Stimulated activated CD8-positive, alpha-beta memory T cell treated with anti-CD3 and anti-CD28 coated beads, Interleukin-12 subunit alpha, Interleukin-12 subunit beta, amount 100 ng/mL, for 1 hour (primary cell): ENCODE measurements around the gene C13orf46.
"Not testable (repeated sequence)": the region's sequence is repeated elsewhere in the genome, so short reads cannot be mapped to it uniquely, and the experiment has no call there.

Source experiments
- DNase-seq: peaks from one replicate; pipeline ENCODE4 v3.0.0-alpha.2; 2020; ENCODE audit warnings: low read depth

The C13orf46 gene

DNA sequence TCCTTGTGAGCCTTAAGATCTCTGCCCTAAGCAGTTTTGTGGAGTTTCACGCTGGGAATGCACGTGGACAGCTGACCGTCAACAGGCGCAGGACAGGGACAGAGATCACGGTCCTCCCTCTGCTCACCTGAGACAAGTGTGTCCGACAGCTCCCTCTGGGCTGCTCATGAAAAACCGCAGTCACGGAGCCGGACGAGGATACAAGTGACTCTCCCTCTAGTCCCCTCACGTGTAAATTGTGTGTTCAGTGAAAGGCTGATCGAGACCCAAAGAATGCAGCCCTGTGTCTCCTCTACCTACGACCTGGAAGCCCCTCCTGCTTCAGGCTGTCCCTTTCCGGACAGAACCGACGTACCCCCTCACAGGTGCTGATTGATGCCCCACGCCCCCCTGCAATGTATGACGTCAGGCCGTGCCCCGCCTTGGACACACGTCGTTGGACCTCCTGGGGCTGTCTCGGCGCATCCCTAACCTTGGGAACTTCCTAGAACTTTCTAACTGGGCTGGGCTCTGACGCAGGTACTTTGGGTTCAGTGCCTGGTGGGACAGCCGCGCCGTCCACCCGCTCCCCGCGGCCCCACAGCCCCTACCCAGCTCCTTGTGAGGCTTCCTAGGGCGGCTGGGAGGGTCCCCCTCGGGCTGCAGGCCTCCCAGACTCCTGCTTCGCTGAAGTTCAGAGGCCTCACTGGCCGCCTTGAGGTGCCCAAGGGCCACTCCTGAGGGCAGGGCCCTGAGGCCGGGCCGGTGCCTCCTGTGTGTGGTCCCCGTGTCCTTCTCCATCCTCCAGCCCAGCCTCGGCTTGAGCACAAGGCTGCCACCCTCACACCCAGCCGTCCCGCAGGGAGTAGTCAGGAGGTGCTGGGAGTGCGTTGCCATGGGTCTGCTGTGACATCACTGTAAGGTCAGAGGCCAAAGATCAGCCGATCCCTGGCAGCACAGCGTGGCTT, at the start of gene C13orf46:
Gene C13orf46 (minus strand): TSS at position 859 of the 947 bp plus-strand sequence. CDS start 79 bp downstream, at position 780.
- DNase-seq: no peak

DNA sequence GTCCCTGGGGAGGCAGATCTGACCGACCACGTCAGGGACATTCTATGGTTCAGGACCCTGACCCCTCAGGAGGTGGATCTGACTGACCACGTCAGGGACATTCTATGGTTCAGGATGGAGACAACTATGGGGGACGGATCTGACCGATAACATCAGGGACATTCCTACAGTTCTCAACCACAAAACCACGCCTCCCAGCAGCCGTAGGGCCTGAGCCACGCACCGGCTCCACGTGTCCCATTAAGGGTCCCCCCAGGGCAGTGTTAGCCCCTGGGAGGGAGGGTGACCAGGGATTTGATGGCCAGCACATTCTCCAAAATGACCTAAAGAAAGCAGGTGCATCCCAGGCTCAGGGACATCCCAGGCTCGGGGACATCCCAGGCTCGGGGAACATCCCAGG, 49.0 kb upstream of the C13orf46 start:
- no peak for DNase-seq

DNA sequence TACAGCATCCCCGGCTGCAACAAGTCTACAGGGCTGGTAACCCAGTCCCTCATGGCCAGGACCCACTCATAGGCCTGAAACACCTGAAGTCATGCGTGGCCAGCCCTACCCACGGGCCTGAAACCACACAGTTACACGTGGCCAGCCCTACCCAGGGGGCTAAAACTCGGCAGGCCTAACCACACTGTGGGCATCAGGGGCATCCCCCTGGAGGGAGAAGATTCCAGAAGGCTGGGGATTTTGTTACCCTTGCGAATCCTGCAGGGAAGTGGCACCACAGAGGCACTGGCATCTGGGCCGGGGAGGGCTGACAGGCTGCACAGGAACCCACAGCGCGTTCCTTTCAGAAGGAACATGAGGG, 48.4 kb upstream of the C13orf46 start:
- DNase-seq: no peak

DNA sequence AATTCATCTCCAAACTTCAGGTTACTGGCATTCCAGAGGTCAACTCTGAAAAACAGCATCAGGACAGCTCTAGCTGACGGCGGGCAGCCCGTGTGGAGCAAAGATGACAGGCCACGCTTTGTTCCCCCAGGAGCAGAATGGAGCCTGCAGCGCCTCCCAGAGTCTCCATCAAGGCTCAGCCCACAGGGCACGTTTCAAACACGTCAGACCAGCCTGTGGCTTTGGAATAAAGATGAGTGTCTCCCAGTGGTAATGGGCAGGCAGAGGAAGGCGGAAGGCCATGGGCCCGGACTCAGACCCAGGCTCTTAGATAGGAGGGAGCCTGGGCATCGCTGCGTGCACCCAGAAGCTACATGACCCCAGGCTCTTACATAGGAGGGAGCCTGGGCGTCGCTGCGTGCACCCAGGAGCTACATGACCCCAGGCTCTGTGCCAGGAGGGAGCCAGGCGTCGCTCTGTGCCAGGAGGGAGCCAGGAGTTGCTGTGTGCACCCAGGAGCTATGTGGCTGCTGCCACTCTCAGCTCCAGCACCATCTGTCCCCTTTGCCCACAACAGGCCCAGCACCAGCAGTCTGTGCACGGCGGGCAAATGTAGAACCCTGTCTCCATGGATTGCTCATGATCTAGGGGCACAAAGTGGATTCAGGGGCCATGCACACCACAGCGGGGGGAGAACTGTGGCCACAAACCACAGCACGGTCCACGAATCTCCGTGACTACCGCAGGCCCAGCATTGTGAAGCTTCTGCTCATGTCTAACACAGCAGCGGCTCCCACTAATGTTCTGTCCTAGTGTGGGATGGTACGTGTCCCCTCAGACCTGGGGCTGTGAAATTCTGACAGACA, 47.8 kb upstream of the C13orf46 start:
- DNase-seq: no peak

DNA sequence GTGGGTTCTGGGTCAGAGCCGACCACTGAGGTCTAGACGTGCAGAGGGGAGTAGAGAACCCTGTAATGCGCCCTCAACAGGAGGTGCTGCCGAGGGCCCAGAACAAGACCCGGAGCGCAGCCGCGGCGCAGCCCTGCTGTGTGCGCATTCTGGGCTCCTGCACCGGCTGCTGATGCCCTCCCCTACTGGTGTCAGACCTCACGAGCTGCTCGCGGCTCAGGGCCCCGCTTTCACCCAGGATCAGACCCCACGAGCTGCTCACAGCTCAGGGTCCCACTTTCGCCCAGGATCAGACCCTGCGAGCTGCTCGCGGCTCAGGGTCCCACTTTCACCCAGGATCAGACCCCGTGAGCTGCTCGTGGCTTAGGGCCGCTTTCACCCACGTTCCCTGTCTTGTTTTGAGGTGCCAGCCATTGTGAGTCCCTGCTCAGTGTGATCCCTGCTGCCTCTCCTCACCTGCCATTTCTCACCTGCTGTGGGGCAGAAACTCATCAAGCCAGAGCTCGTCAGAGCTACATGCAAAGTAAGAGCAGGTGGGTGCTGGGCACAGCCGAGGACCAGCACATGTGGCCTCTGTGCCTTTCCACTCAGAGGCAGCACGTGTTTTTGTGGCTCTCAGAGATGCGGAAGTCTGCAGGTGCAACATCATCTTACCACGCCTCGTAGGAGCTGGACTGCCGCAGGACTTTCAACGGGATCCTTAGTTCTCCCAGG, 47.0 kb upstream of the C13orf46 start:
- no peak for DNase-seq

DNA sequence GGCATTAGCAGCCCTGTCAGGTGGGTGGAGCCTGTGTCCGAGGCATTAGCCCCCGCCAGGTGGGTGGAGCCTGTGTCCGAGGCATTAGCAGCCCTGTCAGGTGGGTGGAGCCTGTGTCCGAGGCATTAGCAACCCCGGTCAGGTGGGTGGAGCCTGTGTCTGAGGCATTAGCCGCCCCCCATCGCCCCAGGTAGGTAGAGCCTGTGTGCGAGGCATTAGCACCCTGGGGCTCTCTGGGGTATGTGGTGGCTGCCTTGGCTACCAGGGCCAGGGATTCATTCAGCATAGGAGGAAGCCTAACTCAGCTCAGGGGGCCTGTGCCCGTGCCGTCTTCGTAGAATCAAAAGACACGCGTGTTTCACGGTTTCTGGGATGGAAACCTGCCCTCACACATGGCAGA, 46.3 kb upstream of the C13orf46 start:
- DNase-seq: not testable (repeated sequence)

DNA sequence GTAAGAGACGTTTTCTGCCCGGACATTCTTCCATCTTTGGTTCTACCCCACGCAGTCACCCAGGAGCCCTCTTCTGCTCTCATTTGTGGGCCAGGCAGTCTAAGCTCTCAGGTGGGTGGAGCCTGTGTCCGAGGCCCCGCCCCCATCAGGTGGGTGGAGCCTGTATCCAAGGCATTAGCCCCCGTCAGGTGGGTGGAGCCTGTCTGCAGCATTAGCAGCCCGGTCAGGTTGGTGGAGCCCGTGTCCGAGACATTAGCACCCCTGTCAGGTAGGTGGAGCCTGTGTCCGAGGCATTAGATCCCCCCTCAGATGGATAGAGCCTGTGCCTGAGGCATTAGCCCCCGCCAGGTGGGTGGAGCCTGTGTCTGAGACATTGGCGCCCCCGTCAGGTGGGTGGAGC, 45.5 kb upstream of the C13orf46 start:
- no peak for DNase-seq

DNA sequence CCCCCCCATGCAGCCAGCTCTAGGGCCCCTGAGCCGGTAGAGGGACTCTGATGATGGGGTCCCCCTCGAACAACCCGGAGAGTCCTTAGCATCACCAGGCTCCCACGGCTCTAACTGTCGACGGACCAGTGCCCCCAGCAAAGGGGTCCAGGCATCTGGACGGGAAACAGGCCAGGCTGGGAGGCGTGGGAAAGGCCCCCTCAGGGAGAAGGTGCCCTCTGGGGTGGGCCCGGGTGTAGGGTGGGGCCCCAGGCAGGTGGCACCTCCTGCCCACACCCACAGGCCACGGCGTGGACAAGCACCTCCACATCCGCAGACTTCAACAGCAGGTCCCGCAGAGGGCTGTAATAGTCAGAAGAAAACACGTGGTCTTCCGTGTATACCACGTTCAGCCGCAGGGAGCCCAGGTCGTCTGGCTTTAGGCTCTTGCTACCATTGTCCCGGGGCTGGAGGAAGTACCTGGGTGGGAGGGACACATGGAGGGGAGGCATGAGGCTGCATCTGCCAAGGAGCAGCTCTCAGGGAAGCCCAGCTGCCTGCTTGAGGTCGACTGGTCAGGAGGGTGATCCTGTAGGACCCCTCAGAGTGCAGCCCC, 44.7 kb upstream of the C13orf46 start:
- DNase-seq: no peak

DNA sequence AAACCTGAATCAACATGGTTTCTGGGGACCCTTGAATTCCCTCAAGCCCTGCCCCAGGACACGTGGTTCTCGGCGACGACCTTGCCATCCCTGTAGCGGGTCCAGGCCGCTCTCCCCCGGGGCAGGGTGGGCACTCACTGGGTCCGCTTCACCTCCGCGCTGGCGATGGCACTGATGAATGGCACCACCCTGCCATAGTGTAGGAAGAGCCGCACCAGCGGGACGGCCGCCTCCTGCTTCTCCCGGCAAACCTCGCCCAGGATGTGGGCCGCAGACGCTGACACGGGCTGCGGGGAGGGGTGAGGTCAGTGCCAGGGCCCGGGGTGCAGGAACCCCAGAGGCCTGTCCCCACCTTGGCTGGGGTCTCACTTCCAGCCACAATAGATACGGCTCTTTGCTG, 44.1 kb upstream of the C13orf46 start:
- no peak for DNase-seq

DNA sequence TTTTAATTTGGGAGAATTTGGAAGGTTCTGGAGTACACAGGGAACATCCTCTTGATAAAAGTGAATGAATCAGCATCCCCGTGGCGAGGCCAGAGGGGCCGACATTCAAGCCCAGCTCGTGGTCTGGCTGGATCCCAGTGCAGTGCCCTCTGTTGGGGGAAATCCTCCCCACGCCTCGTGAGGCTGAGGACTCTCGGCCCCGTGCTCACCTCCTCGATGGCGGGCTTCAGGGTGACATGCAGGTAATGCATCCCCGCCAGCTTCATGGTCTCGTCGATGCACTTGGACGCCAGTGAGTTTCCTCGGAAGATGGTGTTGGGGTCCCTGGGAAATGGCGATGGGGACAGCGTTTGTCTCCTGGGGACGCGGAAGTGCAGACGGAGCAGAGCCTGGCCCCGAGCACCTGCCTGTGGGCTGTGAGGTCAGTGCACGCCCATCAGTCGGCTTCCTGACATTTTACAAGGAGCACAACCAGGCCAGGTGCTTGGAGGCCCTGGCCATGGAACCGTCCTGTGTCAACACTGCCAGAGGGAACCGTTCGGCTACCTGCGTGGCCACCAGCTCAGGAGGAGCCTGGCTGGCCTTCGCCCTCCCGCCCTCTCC, 43.3 kb upstream of the C13orf46 start:
- DNase-seq: no peak

DNA sequence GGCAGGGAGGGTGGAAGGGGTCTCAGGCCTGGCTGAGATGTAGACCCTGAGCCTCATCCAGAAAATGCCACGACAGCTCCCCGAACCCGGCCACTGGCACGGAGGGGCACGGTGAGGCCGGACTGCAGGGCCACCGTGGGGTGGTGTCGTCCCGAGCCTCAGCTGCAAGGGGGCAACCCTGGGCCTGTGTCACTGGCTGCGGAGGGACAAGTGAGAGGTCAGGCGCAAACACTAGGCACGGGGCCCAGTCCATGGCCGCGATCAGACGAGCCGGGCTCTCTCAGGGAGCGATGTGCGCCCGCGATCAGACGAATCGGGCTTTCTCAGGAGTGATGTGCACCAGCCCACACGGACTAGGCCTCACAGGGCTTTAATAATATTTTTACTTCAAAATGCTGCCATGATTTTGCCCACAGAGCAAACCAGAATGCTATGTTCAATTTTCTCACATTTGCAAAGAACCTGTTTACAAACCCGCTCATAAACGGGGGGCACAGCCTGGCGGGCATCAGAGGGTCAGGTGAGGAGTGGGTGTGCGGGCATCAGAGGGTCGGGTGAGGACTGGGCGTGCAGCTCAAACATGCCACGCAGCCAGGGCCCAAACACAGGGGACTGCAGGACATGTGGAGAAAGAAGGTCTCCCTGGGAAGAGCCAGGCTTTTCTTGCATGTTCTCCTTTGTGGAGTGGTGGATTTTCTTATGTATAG, 42.6 kb upstream of the C13orf46 start:
- no peak for DNase-seq

DNA sequence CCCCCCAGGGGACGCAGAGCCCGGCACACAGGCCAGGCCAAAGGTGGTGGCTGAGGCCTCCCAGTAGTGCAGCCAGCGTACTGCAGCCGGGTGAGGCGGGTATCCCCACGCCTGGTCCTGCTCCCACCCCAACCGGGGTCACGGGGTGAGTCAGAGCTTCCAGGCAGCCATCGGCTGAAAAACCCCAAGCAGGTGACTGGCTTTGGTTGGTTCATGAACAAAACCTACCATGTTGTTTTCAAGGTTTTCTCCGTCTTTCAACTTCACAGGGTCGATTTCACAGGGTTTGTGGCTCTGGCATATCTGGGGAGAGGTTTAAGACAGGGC, 42.1 kb upstream of the C13orf46 start:
- DNase-seq: no peak

DNA sequence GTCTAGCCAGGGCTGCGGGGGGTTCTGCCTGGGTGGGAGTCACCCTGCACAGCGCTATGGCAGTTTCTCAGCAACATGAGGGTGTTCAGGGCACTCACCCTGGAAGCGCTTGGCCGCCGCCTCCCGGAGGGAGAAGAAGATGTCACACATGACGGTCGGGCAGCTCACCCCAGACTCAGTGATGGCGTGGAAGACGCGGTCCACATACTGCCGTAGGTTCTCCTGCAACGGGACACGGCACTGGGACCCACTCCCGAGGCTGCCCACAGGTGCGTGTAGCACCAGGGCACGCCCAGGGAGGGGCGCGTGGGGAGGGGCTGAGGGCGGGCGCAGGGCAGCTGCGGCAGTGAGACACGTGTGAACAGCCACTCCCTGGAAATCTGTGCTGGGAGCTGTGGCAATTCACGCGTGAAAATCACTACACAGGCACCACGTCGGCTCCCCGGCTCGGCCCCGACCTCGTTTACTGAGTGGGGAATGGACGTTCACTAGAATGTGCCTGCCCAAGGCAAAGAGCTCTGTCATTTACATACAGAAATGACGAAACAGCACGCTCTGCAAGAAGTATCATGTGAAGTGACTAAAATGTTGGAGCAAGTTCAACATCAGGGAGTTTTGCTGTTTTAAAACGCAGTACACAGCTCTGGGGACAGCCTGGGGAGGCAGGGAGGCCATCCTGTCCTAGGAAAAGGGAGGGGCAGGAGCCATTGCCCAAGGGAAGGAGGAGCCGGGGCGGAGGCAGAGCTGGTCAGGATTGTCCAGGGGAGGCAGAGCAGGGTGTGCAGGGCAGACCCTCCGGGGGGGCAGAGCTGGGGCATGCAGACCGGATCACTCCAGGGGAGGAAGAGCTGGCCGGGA, 41.5 kb upstream of the C13orf46 start:
- no peak for DNase-seq

DNA sequence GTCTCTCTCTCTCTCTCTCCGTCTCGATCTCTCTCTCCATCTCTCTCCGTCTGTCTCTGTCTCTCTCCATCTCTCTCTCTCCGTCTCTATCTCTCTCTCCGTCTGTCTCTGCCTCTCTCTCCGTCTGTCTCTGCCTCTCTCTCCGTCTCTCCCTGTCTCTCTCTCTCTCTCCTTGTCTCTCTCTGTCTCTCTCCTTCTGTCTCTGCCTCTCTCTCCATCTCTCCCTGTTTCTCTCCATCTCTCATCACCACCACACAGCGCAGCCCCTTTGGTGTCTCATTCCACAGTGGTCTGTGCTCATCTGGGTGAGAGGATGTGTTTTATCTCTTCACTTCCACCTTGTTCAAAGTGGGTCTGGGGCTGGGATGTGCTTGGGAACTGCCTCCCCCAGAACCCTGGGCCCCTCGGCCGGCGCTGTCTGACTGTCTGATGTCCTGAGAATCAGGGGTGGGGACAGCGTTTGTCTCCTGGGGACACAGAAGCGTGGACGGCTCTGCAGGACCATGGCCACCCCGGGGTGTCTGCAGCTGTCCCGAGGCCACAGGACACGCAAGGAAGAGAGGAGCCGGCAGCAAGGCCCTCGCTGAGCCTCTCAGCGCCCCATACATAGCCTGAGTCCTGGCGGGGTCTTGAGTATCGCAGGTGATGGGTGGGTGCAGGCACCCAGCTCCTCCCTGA, 40.2 kb upstream of the C13orf46 start:
- no peak for DNase-seq

DNA sequence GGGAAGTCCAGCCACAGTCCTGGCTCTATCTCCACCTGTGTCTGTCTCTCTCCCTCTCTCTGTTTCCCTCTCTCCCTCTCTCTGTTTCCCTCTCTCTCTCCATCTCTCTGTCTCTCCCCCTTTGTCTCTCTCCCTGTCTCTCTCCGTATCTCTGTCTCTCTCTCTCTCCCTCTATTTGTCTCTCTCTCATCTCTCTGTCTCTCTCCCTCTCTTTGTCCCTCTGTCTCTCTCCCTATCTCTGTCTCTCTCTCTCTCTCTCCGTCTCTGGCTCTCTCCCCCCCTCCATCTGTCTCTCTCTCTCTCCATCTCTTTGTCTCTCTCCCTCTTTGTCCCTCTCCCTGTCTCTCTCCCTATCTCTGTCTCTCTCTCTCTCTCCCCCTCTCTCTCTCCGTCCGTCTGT, 39.5 kb upstream of the C13orf46 start:
- DNase-seq: no peak

DNA sequence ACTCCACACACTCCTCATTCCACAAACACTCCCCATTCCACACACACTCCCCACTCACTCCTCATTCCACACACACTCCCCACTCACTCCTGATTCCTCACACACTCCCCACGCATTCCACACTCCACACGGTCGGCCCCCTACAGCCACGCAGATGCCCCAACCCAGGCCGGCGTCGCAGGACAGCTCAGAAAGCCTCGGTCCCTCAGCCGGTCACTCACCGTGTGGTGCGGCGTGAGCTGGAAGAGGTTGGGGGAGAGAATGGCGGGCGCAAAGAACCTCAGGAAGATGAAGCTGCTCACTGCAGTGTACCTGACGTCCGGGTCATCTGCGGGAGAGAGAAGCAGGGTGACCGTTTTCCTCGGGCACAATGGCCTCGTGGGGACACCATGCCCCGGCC, 39.0 kb upstream of the C13orf46 start:
- no peak for DNase-seq

DNA sequence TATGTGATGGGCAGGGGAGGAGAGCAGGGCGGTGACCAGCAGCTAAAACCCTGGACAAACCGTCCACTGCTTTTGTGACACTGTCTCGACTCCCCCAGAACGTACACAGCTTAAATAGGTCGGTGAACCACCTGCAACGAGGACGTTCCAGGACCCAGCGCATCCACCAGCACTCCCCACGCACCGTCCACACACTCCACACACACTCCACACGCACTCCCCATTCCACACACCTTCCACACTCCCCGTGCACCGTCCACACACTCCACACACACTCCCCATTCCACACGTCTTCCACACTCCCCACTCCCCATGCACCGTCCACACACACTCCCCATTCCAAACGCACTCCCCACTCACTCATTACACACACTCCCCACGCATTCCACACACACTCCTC, 38.3 kb upstream of the C13orf46 start:
- DNase-seq: no peak

DNA sequence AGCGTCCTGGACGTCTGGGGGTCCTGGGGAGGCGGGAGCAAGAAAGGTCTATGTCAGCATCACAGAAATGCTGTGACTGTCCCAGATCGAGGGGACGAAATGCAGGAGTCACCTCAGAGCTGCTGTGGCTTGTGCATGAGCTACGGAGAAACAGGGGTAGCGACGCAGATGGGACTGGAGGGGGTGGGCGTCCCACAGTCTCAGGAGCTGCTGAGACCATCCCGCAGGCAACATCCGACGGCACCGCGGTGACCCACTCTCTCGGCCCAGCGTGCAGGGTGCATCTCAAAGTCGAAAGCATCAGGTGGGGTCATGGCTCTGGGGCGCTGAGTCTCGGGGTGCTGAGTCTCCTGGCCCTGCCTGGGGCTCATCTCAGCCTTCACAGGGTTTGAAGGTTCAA, 37.4 kb upstream of the C13orf46 start:
- DNase-seq: no peak

DNA sequence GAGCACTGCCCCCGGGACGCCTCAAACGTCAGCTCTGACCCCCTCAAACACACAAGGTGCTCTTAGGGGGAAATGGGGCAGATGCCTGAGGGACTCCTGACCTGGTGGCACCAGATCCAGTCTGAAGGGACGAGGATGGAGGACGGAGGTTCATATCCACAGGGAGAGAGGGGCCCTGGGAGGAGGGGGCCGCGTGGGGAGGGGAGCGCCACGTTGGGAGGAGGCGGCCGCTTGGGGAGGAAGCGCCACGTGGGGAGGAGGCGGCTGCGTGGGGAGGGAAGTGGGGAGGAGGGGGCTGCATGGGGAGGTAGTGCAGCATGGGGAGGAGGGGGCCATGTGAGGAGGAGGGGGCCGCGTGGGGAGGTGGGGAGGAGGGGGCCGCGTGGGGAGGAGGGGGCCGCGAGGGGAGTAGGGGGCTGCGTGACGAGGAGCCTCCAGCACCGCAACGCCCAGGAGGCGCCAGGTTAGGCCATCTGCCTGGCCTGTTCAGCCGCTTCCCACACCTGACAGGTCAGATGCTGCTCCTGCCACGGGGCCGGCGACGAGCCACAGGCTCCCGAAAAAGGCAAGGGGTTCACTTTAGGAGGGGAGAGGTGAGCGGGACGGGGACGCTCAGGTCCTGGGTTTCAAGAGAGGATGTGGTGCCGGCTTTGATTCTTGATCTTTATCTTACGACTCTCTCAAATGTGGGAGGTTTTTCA, 36.7 kb upstream of the C13orf46 start:
- DNase-seq: no peak
